CD8-positive, alpha-beta memory T cell (primary cell): ENCODE data around the gene CRTC1. TPM values are rescaled to one million over a fixed set of nuclear protein-coding genes. Genes with fewer than 3 reads are reported as not detected.

Source experiments
- CTCF ChIA-PET: fragments of 350-600 bp; sonication (Branson Sonifier 250); formaldehyde crosslinking; loops from one replicate; lab custom pipeline; 2021; ENCODE audit warnings: antibody characterized with exemption; lab: Charles Lee
- POLR2A ChIA-PET: fragments of 350-600 bp; sonication (Branson Sonifier 250); formaldehyde crosslinking; loops from one replicate; lab custom pipeline; 2021; ENCODE audit warnings: antibody characterized with exemption; lab: Charles Lee
- DNase-seq, 5 donors: peaks; one replicate each; pipeline versions ENCODE4 v3.0.0 to v3.0.0-alpha.2; 2020 to 2022; ENCODE audit warnings: mixed read lengths in 1 of 5
- H3K27ac ChIP-seq: one replicate; pipeline ENCODE4 v1.7.0; 2013; ENCODE audit warnings: low read depth, mild to moderate bottlenecking, low read length, moderate library complexity
- H3K27me3 ChIP-seq: 2 replicates; pipeline ENCODE4 v1.7.0; 2013; ENCODE audit warnings: low read length, mild to moderate bottlenecking; ENCODE audit not compliant: insufficient read depth, poor library complexity, severe bottlenecking
- H3K36me3 ChIP-seq: 2 replicates; pipeline ENCODE4 v1.7.0; 2013; ENCODE audit warnings: mild to moderate bottlenecking, low read length, moderate library complexity; ENCODE audit not compliant: insufficient read depth
- H3K4me1 ChIP-seq: 2 replicates; pipeline ENCODE4 v1.7.0; 2013; ENCODE audit warnings: mild to moderate bottlenecking, low read length, moderate library complexity; ENCODE audit not compliant: insufficient read depth
- H3K4me3 ChIP-seq: 2 replicates; pipeline ENCODE4 v1.7.0; 2013; ENCODE audit warnings: mild to moderate bottlenecking, low read length
- H3K9me3 ChIP-seq: 2 replicates; pipeline ENCODE4 v1.7.0; 2013; ENCODE audit warnings: mild to moderate bottlenecking, low read length
- H3K27ac Mint-ChIP-seq, 8 donors: one replicate each; pipeline ENCODE4 v1.8.0; 2020 to 2021; ENCODE audit warnings: mixed read lengths in 8 of 8, mild to moderate bottlenecking in 6 of 8, inconsistent platforms in 3 of 8, moderate library complexity in 3 of 8
- H3K27me3 Mint-ChIP-seq, 2 donors: one replicate each; pipeline ENCODE4 v1.8.0; 2020 to 2021; ENCODE audit warnings: mixed read lengths in 2 of 2, mild to moderate bottlenecking in 1 of 2, moderate library complexity in 1 of 2
- H3K36me3 Mint-ChIP-seq, 3 donors: one replicate each; pipeline ENCODE4 v1.8.0; 2020 to 2021; ENCODE audit warnings: mixed read lengths in 3 of 3, inconsistent platforms in 1 of 3, mild to moderate bottlenecking in 1 of 3
- H3K4me1 Mint-ChIP-seq, 3 donors: one replicate each; pipeline ENCODE4 v1.8.0; 2020 to 2021; ENCODE audit warnings: mixed read lengths in 3 of 3, inconsistent platforms in 1 of 3, mild to moderate bottlenecking in 1 of 3
- H3K4me3 Mint-ChIP-seq, 7 donors: one replicate each; pipeline ENCODE4 v1.8.0; 2020 to 2021; ENCODE audit warnings: mixed read lengths in 7 of 7, mild to moderate bottlenecking in 6 of 7, moderate library complexity in 4 of 7, inconsistent platforms in 2 of 7
- H3K9me3 Mint-ChIP-seq, 5 donors: one replicate each; pipeline ENCODE4 v1.8.0; 2020 to 2022; ENCODE audit warnings: mixed read lengths in 5 of 5, mild to moderate bottlenecking in 3 of 5, moderate library complexity in 2 of 5, inconsistent platforms in 1 of 5
- polyA plus RNA-seq: library from polyadenylated mRNA; unstranded; fragments of 300-500 nt; fragmentation: Illumina TruSeq; gene quantifications from one replicate; pipeline ENCODE4 v1.2.3, GENCODE V29; 2021
- total RNA-seq, 2 experiments: library from RNA; stranded (reverse); gene quantifications; one replicate each; pipeline ENCODE4 v1.2.3, GENCODE V29; 2021

The CRTC1 gene
- total and polyA plus RNA-seq, 3 experiments from 2014 or later, result 1.3 to 7.1 (median 6.7) TPM

- no peaks in the 10 kb centered on the region for H3K4me1 Mint-ChIP-seq
- no peak overlapping the region for H3K27ac Mint-ChIP-seq
- DNase-seq, result no peak
- no peaks in the 10 kb centered on the region for H3K36me3 ChIP-seq
- no peaks in the 10 kb centered on the region for H3K27me3 ChIP-seq
- H3K9me3 Mint-ChIP-seq, result no peaks in the 10 kb centered on the region
- H3K36me3 Mint-ChIP-seq, result peaks cover 0 to 3% (median 0%) of the 10 kb centered on the region in 3 donors
- CTCF ChIA-PET, result no interaction called here
- no peaks in the 10 kb centered on the region for H3K4me1 ChIP-seq
- POLR2A ChIA-PET, result no interaction called here
- no peak overlapping the region for H3K4me3 Mint-ChIP-seq
- no peak overlapping the region for H3K4me3 ChIP-seq
- H3K27ac ChIP-seq, result no peak overlapping the region
- no peaks in the 10 kb centered on the region for H3K9me3 ChIP-seq
- H3K27me3 Mint-ChIP-seq, result no peaks in the 10 kb centered on the region
Measured at GRCh38 chr19:18742838-18743783, 59.6 kb downstream of the CRTC1 start.

DNA sequence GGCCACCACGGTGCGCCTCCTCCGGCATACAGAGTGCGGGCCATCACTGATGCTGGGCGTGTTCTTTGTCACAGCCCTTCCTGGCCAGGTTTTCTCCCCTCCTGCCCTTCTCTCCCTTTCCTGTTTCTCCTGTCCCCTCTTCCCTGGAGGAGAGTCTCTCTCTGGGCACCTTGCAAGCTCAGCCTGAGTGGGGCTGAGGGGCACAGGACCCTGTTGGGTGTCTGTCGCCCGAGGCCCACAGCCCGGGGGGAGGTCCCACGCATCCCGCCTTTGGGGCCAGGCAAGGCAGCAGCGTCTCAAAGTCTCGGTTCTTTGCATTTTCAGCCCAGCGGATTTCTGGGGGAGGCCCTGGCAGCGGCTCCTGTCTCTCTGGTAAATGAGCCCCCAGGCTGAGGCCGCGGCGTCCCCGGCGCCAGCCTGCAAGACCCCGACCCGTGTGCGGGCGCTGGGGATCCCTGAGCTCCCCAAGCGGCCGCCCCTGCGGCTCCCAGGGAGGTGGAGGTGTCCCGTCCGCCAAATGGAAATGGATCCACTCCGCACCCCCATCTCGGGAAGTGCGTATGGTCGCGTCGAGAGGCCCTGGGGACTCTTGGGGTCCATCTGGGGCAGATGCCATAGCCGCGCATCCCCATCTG is 60.4 kb downstream of the CRTC1 start:
- Mint-ChIP-seq H3K36me3 (peaks cover 0 to 4% (median 0%) of the 10 kb centered on the region in 3 donors), H3K27me3 (no peaks in the 10 kb centered on the region), H3K4me3 (peak overlapping the region in 1 of 7 donors; percentile 32), H3K9me3 (no peaks in the 10 kb centered on the region), H3K4me1 (no peaks in the 10 kb centered on the region), H3K27ac (no peak overlapping the region)
- H3K36me3 ChIP-seq, result no peaks in the 10 kb centered on the region
- H3K27ac ChIP-seq, result no peak overlapping the region
- H3K4me1 ChIP-seq, result no peaks in the 10 kb centered on the region
- no peaks in the 10 kb centered on the region for H3K27me3 ChIP-seq
- no peak for DNase-seq
- no peaks in the 10 kb centered on the region for H3K9me3 ChIP-seq
- H3K4me3 ChIP-seq, result no peak overlapping the region
- ChIA-PET CTCF (no interaction called here), POLR2A (no interaction called here)

DNA sequence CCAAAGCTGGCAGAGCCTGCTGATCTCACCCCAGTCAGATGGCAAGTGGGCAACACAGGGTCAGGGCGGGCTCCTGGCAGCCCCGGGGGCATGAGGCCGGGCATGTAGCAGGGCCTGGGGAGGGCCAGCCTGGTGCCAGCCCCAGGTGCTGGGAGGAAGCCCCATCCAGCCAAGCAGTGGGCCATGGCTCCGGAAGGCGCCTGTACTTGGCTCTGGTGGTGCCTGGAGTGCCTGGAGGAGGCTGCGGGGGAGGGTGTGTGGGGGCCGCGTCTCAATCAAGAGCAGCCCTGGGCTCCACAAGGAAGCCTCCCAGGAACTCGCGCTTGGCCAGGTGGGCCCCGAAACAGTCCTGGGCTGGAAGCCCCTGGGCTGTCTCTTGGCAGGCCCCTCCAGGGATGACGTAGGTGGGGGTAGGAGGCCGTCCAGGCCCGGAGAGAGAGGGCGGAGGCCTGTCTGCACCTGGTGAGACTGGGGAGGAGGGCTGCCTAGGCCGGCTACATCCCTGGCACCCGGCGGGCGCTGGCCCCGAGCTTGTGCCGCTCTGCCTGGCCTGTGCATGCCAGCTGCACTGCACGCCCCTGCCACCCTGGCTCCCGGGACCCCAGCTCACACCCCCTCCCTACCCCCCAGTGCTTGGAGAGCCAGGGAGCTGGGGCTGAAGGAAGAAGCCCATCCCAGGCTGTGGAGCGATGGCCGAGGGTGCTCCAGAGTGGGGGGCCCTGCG is 61.7 kb downstream of the CRTC1 start:
- peaks cover 0 to 9% (median 0%) of the 10 kb centered on the region in 3 donors for H3K36me3 Mint-ChIP-seq
- H3K4me1 Mint-ChIP-seq, result no peaks in the 10 kb centered on the region
- H3K27me3 Mint-ChIP-seq, result no peaks in the 10 kb centered on the region
- Histone ChIP-seq H3K9me3 (no peaks in the 10 kb centered on the region), H3K4me3 (no peak overlapping the region), H3K36me3 (no peaks in the 10 kb centered on the region), H3K4me1 (no peaks in the 10 kb centered on the region), H3K27ac (no peak overlapping the region), H3K27me3 (no peaks in the 10 kb centered on the region)
- H3K4me3 Mint-ChIP-seq, result no peak overlapping the region
- CTCF ChIA-PET, result no interaction called here
- H3K9me3 Mint-ChIP-seq, result no peaks in the 10 kb centered on the region
- no peak overlapping the region for H3K27ac Mint-ChIP-seq
- POLR2A ChIA-PET, result no interaction called here
- no peak for DNase-seq

- CTCF ChIA-PET, result no interaction called here
Measured at GRCh38 chr19:18745931-18746330, 62.5 kb downstream of the CRTC1 start.

DNA sequence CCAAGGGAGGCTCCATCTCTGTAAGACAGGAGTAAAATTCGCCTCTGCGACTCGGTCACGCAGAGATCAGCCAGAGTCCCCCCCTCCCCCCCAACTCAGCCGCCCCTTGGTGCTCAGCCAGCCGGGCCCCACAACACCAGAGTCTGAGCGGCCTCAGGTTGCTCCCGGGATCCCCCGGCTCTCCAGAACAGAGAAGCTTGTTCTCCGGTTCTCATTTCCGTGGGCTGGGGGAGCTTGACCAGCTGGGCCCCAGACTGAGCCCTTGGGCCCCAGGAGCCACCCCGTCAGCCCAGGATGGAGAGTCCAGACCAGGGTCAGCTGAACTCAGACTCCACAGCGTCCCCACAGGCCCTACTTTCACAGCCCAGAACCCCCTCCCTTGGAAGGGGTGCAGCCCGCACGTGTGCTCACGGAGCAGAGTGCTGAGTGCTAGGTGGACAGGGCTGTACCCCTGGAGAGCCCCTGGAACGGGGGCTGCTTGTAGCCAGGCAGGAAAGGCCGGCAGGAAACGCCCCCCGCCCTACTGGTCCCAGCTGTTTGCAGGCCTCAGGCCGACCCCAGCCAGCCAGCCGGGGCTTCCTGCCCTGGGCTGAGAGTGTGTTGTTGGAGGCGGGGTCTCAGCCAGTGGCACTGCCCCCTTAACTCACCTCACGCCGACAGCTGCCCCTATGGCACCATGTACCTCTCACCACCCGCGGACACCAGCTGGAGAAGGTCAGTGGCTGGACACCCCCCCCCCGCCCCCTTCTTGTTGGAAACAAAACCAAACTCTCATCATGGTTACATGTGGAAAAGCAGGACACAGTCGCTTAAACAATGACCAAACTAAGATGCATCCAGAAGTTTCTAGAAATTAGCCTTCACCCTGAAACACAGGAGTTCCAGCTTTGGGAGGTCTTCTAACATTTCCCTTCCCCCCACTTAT is 63.2 kb downstream of the CRTC1 start:
- Histone ChIP-seq H3K4me1 (no peaks in the 10 kb centered on the region), H3K4me3 (no peak overlapping the region), H3K27ac (no peak overlapping the region), H3K27me3 (no peaks in the 10 kb centered on the region), H3K9me3 (no peaks in the 10 kb centered on the region), H3K36me3 (no peaks in the 10 kb centered on the region)
- H3K4me3 Mint-ChIP-seq, result no peak overlapping the region
- H3K9me3 Mint-ChIP-seq, result no peaks in the 10 kb centered on the region
- peaks cover 0 to 21% (median 3%) of the 10 kb centered on the region in 3 donors for H3K36me3 Mint-ChIP-seq
- no peaks in the 10 kb centered on the region for H3K27me3 Mint-ChIP-seq
- DNase-seq, result no peak
- H3K4me1 Mint-ChIP-seq, result no peaks in the 10 kb centered on the region
- CTCF ChIA-PET, result no interaction called here
- POLR2A ChIA-PET, result no interaction called here
- no peak overlapping the region for H3K27ac Mint-ChIP-seq

More at GRCh38 chr19:18745931-18746330, 62.5 kb downstream of the CRTC1 start:
- Mint-ChIP-seq H3K4me3 (no peak overlapping the region), H3K27ac (no peak overlapping the region), H3K9me3 (no peaks in the 10 kb centered on the region), H3K4me1 (no peaks in the 10 kb centered on the region), H3K36me3 (peaks cover 0 to 16% (median 3%) of the 10 kb centered on the region in 3 donors), H3K27me3 (no peaks in the 10 kb centered on the region)
- Histone ChIP-seq H3K27me3 (no peaks in the 10 kb centered on the region), H3K9me3 (no peaks in the 10 kb centered on the region), H3K27ac (no peak overlapping the region), H3K36me3 (no peaks in the 10 kb centered on the region), H3K4me3 (no peak overlapping the region), H3K4me1 (no peaks in the 10 kb centered on the region)
- no peak for DNase-seq
- POLR2A ChIA-PET, result no interaction called here

GRCh38 chr19:18749362-18750231 is 66.1 kb downstream of the CRTC1 start:
- Mint-ChIP-seq H3K36me3 (peaks cover 5 to 33% (median 8%) of the 10 kb centered on the region in 3 donors), H3K4me3 (no peak overlapping the region), H3K27me3 (no peaks in the 10 kb centered on the region), H3K27ac (peak overlapping the region in 1 of 8 donors; percentile 15), H3K4me1 (no peaks in the 10 kb centered on the region), H3K9me3 (no peaks in the 10 kb centered on the region)
- CTCF ChIA-PET, result no interaction called here
- Histone ChIP-seq H3K27me3 (no peaks in the 10 kb centered on the region), H3K36me3 (no peaks in the 10 kb centered on the region), H3K4me3 (no peak overlapping the region), H3K4me1 (no peaks in the 10 kb centered on the region), H3K9me3 (no peaks in the 10 kb centered on the region), H3K27ac (no peak overlapping the region)
- POLR2A ChIA-PET, result no interaction called here
- DNase-seq, result no peak
